Activated T-cell treated with anti-CD3 and anti-CD28 coated beads, Interleukin-2, amount 50 U/mL, for 72 hours (primary cell): ENCODE results near the gene TIE1. TPM values are rescaled to one million over a fixed set of nuclear protein-coding genes. Genes with fewer than 3 reads are reported as not detected.

ENCODE experiments used
- ATAC-seq, 2 donors: fragments of 150-1000 bp; cut with Tn5 transposase; replicated peaks in 1 of 2; 2 replicates each; pipeline ENCODE4 v1.10.0; 2021; ENCODE audit warnings: moderate library complexity in 2 of 2, mild to moderate bottlenecking in 1 of 2
- DNase-seq, 2 donors: peaks; one replicate each; pipeline ENCODE4 v3.0.0; 2021 to 2022; ENCODE audit warnings: mixed read lengths in 1 of 2
- H3K27ac Mint-ChIP-seq: one replicate; pipeline ENCODE4 v1.8.0; 2022; ENCODE audit warnings: mild to moderate bottlenecking, moderate library complexity, mixed read lengths
- H3K27me3 Mint-ChIP-seq: one replicate; pipeline ENCODE4 v1.8.0; 2022; ENCODE audit warnings: low read depth, mixed read lengths
- H3K36me3 Mint-ChIP-seq, 2 donors: one replicate each; pipeline ENCODE4 v1.8.0; 2022; ENCODE audit warnings: mixed read lengths in 2 of 2, mild to moderate bottlenecking in 1 of 2; ENCODE audit not compliant: insufficient read depth in 2 of 2
- H3K4me1 Mint-ChIP-seq: one replicate; pipeline ENCODE4 v1.8.0; 2022; ENCODE audit warnings: low read depth, mixed read lengths
- H3K4me3 Mint-ChIP-seq, 2 donors: one replicate each; pipeline ENCODE4 v1.8.0; 2022; ENCODE audit warnings: mild to moderate bottlenecking in 2 of 2, mixed read lengths in 2 of 2, moderate library complexity in 2 of 2
- H3K9me3 Mint-ChIP-seq, 2 donors: one replicate each; pipeline ENCODE4 v1.8.0; 2022; ENCODE audit warnings: mixed read lengths in 2 of 2
- total RNA-seq, 2 donors: library from RNA; stranded (reverse); gene quantifications; one replicate each; pipeline ENCODE4 v1.2.3, GENCODE V29; 2022

TIE1 gene
- total RNA-seq, 2 donors from 2014 or later, result 0.42 to 0.65 TPM

GRCh38 chr1:43288785-43289706 lies 11.7 kb upstream of the TIE1 start:
- DNase-seq (no peak), ATAC-seq (no peak)
- Mint-ChIP-seq H3K4me1 (no peaks in the 10 kb centered on the region), H3K27me3 (no peaks in the 10 kb centered on the region), H3K36me3 (no peaks in the 10 kb centered on the region), H3K27ac (no peak overlapping the region), H3K9me3 (no peaks in the 10 kb centered on the region), H3K4me3 (no peak overlapping the region)

DNA sequence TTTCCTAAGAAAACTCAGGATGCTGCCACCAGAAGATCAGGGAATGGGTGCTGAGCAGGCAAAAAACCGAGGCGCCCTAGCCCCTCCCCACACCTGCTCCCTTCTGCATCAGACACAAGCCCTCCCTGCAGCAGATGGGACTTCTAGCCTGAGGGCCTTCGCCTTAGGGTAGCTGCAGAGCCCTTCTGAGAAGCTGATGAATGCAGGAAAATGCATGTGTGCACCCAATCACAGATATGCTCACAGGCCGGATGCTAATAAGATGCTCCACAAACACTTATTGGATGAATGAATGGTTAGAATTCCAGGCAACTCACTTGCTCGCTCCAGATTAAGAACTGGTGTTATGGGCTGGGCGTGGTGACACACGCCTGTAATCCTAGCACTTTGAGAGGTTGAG lies 8.6 kb upstream of the TIE1 start:
- no peaks in the 10 kb centered on the region for H3K27me3 Mint-ChIP-seq
- no peak for DNase-seq
- H3K4me1 Mint-ChIP-seq, result peaks cover 18% of the 10 kb centered on the region
- no peak for ATAC-seq
- no peak overlapping the region for H3K27ac Mint-ChIP-seq
- no peaks in the 10 kb centered on the region for H3K9me3 Mint-ChIP-seq
- H3K4me3 Mint-ChIP-seq, result no peak overlapping the region
- no peaks in the 10 kb centered on the region for H3K36me3 Mint-ChIP-seq

- Mint-ChIP-seq H3K36me3 (no peaks in the 10 kb centered on the region), H3K4me3 (no peak overlapping the region), H3K9me3 (no peaks in the 10 kb centered on the region), H3K27me3 (no peaks in the 10 kb centered on the region), H3K4me1 (peaks cover 18% of the 10 kb centered on the region), H3K27ac (no peak overlapping the region)
- ATAC-seq (no peak), DNase-seq (no peak)
Observed at GRCh38 chr1:43292679-43293078, 8.1 kb upstream of the TIE1 start.

- no peak overlapping the region for H3K4me3 Mint-ChIP-seq
- H3K4me1 Mint-ChIP-seq, result peaks cover 18% of the 10 kb centered on the region
- no peak overlapping the region for H3K27ac Mint-ChIP-seq
- H3K9me3 Mint-ChIP-seq, result no peaks in the 10 kb centered on the region
- no peaks in the 10 kb centered on the region for H3K27me3 Mint-ChIP-seq
- ATAC-seq (no peak), DNase-seq (no peak)
- no peaks in the 10 kb centered on the region for H3K36me3 Mint-ChIP-seq
Observed at GRCh38 chr1:43293176-43293575, 7.6 kb upstream of the TIE1 start.

GRCh38 chr1:43293896-43294760 lies 6.7 kb upstream of the TIE1 start:
- ATAC-seq, result no peak
- Mint-ChIP-seq H3K27ac (no peak overlapping the region), H3K36me3 (no peaks in the 10 kb centered on the region), H3K4me1 (peaks cover 18% of the 10 kb centered on the region), H3K4me3 (no peak overlapping the region), H3K27me3 (no peaks in the 10 kb centered on the region), H3K9me3 (no peaks in the 10 kb centered on the region)
- no peak for DNase-seq

- no peak for DNase-seq
- H3K36me3 Mint-ChIP-seq, result no peaks in the 10 kb centered on the region
- H3K4me1 Mint-ChIP-seq, result peaks cover 18% of the 10 kb centered on the region
- H3K27ac Mint-ChIP-seq, result peak overlapping the region; percentile 40
- H3K4me3 Mint-ChIP-seq, result no peak overlapping the region
- H3K9me3 Mint-ChIP-seq, result no peaks in the 10 kb centered on the region
- ATAC-seq, result no peak
- H3K27me3 Mint-ChIP-seq, result no peaks in the 10 kb centered on the region
Observed at GRCh38 chr1:43294761-43295160, 6.0 kb upstream of the TIE1 start.

- ATAC-seq, result no peak
- H3K4me1 Mint-ChIP-seq, result peaks cover 18% of the 10 kb centered on the region
- no peaks in the 10 kb centered on the region for H3K27me3 Mint-ChIP-seq
- no peaks in the 10 kb centered on the region for H3K9me3 Mint-ChIP-seq
- DNase-seq, result no peak
- H3K4me3 Mint-ChIP-seq, result no peak overlapping the region
- H3K36me3 Mint-ChIP-seq, result no peaks in the 10 kb centered on the region
- H3K27ac Mint-ChIP-seq, result peak overlapping the region; percentile 55
Observed at GRCh38 chr1:43296207-43296606, 4.6 kb upstream of the TIE1 start.

- Mint-ChIP-seq H3K9me3 (no peaks in the 10 kb centered on the region), H3K4me1 (peaks cover 18% of the 10 kb centered on the region), H3K27ac (no peak overlapping the region), H3K4me3 (no peak overlapping the region), H3K36me3 (no peaks in the 10 kb centered on the region), H3K27me3 (no peaks in the 10 kb centered on the region)
- DNase-seq, result no peak
- no peak for ATAC-seq
Observed at GRCh38 chr1:43298055-43298454, 2.7 kb upstream of the TIE1 start.

DNA sequence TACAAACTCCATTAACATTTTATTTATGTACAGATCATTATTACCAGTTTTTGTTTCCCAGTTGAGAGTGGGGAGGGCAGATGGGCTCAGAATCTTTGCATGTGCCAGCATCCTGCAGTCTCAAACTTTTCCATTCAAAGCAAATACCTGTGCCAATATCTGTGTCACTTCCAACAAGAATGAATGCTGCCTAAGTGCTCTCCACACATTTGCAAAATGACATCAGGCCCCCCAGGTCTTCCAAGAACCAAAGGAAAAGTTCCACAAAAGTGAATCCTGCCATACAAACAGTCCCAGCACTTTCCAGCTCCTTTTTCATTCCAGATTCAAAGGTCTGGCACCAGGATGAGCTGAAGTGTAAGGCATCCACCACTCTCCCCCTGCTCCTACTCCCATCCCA lies 1.7 kb upstream of the TIE1 start:
- H3K9me3 Mint-ChIP-seq, result no peaks in the 10 kb centered on the region
- ATAC-seq (no peak), DNase-seq (no peak)
- no peak overlapping the region for H3K27ac Mint-ChIP-seq
- no peaks in the 10 kb centered on the region for H3K27me3 Mint-ChIP-seq
- H3K4me3 Mint-ChIP-seq, result no peak overlapping the region
- peaks cover 18% of the 10 kb centered on the region for H3K4me1 Mint-ChIP-seq
- H3K36me3 Mint-ChIP-seq, result no peaks in the 10 kb centered on the region

GRCh38 chr1:43302201-43302600 lies 1.4 kb downstream of the TIE1 start:
- Mint-ChIP-seq H3K36me3 (no peaks in the 10 kb centered on the region), H3K4me1 (no peaks in the 10 kb centered on the region), H3K27ac (no peak overlapping the region), H3K4me3 (no peak overlapping the region), H3K9me3 (no peaks in the 10 kb centered on the region), H3K27me3 (no peaks in the 10 kb centered on the region)
- no peak for DNase-seq
- no peak for ATAC-seq

- Mint-ChIP-seq H3K9me3 (no peaks in the 10 kb centered on the region), H3K27me3 (no peaks in the 10 kb centered on the region), H3K27ac (no peak overlapping the region), H3K4me3 (no peak overlapping the region), H3K36me3 (no peaks in the 10 kb centered on the region), H3K4me1 (no peaks in the 10 kb centered on the region)
- DNase-seq, result no peak
- no peak for ATAC-seq
Observed at GRCh38 chr1:43302721-43303470, 2.1 kb downstream of the TIE1 start.

- Mint-ChIP-seq H3K9me3 (no peaks in the 10 kb centered on the region), H3K27me3 (no peaks in the 10 kb centered on the region), H3K4me3 (no peak overlapping the region), H3K4me1 (no peaks in the 10 kb centered on the region), H3K27ac (no peak overlapping the region), H3K36me3 (no peaks in the 10 kb centered on the region)
- no peak for ATAC-seq
- no peak for DNase-seq
Observed at GRCh38 chr1:43303471-43304313, 2.9 kb downstream of the TIE1 start.
